Measurements from ENCODE around the gene PRPS1L1.

- no peak for TF ChIP-seq POLR2AphosphoS5 (IDR thresholded peaks at IDR 0.05; ENCODE audit: borderline replicate concordance, low read depth, low read length)
- no peak for TF ChIP-seq EZH2 (IDR thresholded peaks at IDR 0.05)
- no peak for TF ChIP-seq FOXP2 (optimal IDR thresholded peaks at IDR 0.05; ENCODE audit: control extremely low read depth, extremely low read length, insufficient read depth)
Measured at GRCh38 chr7:18038382-18038781, 10.7 kb upstream of the PRPS1L1 start.

Data from SK-N-MC (cell line).